D341Med (cell line): ENCODE measurements around the gene SUMF2.
"Not testable (repeated sequence)": the region's sequence is repeated elsewhere in the genome, so short reads cannot be mapped to it uniquely, and the experiment has no call there.

Source experiments
- DNase-seq: peaks from one replicate; pipeline ENCODE4 v3.0.0; 2012; ENCODE audit warnings: low spot score

The SUMF2 gene

GRCh38 chr7:56106108-56107073 lies 42.3 kb downstream of the SUMF2 start, which contains the start of gene CHCHD2:
CHCHD2 (minus strand) TSS chr7:56106476; CDS start chr7:56106413, 63 bp downstream.
- DNase-seq: peak; percentile 97

GRCh38 chr7:56107954-56108258 lies 43.8 kb downstream of the SUMF2 start:
- no peak for DNase-seq

GRCh38 chr7:56110611-56111010 lies 46.5 kb downstream of the SUMF2 start:
- DNase-seq: no peak

- not testable (repeated sequence) for DNase-seq
These were observed 48.2 kb downstream of the SUMF2 start for GRCh38 chr7:56112244-56112643.

- DNase-seq: no peak
These were observed 51.9 kb downstream of the SUMF2 start, which contains the start of gene NUPR2 for GRCh38 chr7:56115852-56116538. NUPR2 (minus strand) TSS chr7:56116417; CDS start chr7:56116314, 103 bp downstream.

- DNase-seq: no peak
These were observed 57.4 kb downstream of the SUMF2 start for GRCh38 chr7:56121440-56121839.

- DNase-seq: no peak
These were observed 60.9 kb downstream of the SUMF2 start for GRCh38 chr7:56124981-56125380.

- DNase-seq: no peak
These were observed 61.7 kb downstream of the SUMF2 start for GRCh38 chr7:56125831-56126230.

GRCh38 chr7:56127241-56127975 lies 63.3 kb downstream of the SUMF2 start:
- no peak for DNase-seq
